HEK293 (cell line): ENCODE results near the gene C9orf72.
"Not testable (repeated sequence)": the region's sequence is repeated elsewhere in the genome, so short reads cannot be mapped to it uniquely, and the experiment has no call there.

Experiments
- BCL6B ChIP-seq: fragments of 450-650 bp; formaldehyde crosslinking; IDR thresholded peaks from 2 replicates; pipeline ENCODE4 v1.5.1; 2017; ENCODE audit warnings: missing biosample characterization, missing genetic modification characterization
- CTCF ChIP-seq: fragments of 450-650 bp; formaldehyde crosslinking; IDR thresholded peaks from 2 replicates; pipeline ENCODE4 v1.5.1; 2016; ENCODE audit warnings: missing biosample characterization, missing genetic modification characterization
- PBX3 ChIP-seq: sonication (generic); formaldehyde crosslinking; IDR thresholded peaks from 2 replicates; pipeline ENCODE4 v1.8.1; 2022; ENCODE audit warnings: mild to moderate bottlenecking, moderate library complexity, missing genetic modification reagents
- ZBTB1 ChIP-seq: fragments of 450-650 bp; formaldehyde crosslinking; IDR thresholded peaks from 2 replicates; pipeline ENCODE4 v1.5.1; 2016; ENCODE audit warnings: missing biosample characterization, missing genetic modification characterization
- ZNF133 ChIP-seq: fragments of 450-650 bp; formaldehyde crosslinking; IDR thresholded peaks from 2 replicates; pipeline ENCODE4 v1.5.1; 2016; ENCODE audit warnings: missing biosample characterization, missing genetic modification characterization
- ZNF184 ChIP-seq: fragments of 450-650 bp; IDR thresholded peaks from 2 replicates; pipeline ENCODE4 v1.5.1; 2018; ENCODE audit warnings: missing biosample characterization, mild to moderate bottlenecking, missing genetic modification characterization
- ZNF335 ChIP-seq: fragments of 450-650 bp; formaldehyde crosslinking; conservative IDR thresholded peaks from 2 replicates; pipeline ENCODE4 v1.5.1; 2016; ENCODE audit warnings: missing biosample characterization, missing genetic modification characterization
- ZNF398 ChIP-seq: fragments of 450-650 bp; formaldehyde crosslinking; IDR thresholded peaks from 2 replicates; pipeline ENCODE4 v1.5.1; 2017; ENCODE audit warnings: missing biosample characterization, missing genetic modification characterization
- ZNF416 ChIP-seq: fragments of 450-650 bp; formaldehyde crosslinking; IDR thresholded peaks from 2 replicates; pipeline ENCODE4 v1.5.1; 2016; ENCODE audit warnings: missing biosample characterization, missing genetic modification characterization
- ZNF426 ChIP-seq: fragments of 450-650 bp; formaldehyde crosslinking; IDR thresholded peaks from 2 replicates; pipeline ENCODE4 v1.5.1; 2017; ENCODE audit warnings: missing biosample characterization, missing genetic modification characterization, mild to moderate bottlenecking, inconsistent platforms, moderate library complexity
- ZNF777 ChIP-seq: fragments of 450-650 bp; formaldehyde crosslinking; IDR thresholded peaks from 2 replicates; pipeline ENCODE4 v1.5.1; 2017; ENCODE audit warnings: missing biosample characterization, missing genetic modification characterization, borderline replicate concordance
- ZNF837 ChIP-seq: fragments of 450-650 bp; formaldehyde crosslinking; IDR thresholded peaks from 2 replicates; pipeline ENCODE4 v1.5.1; 2016; ENCODE audit warnings: missing biosample characterization, missing genetic modification characterization

- not testable (repeated sequence) for TF ChIP-seq ZNF133; CTCF (tag by site-specific recombination); ZNF837 (tag by site-specific recombination); ZNF416 (tag by site-specific recombination); BCL6B; ZBTB1 (tag by site-specific recombination); ZNF398; ZNF184; ZNF335 (tag by site-specific recombination); PBX3; ZNF426 (tag by site-specific recombination); ZNF777 (tag by site-specific recombination)
These were observed 72.4 kb downstream of the C9orf72 start for GRCh38 chr9:27500902-27501301.
